Osteoblast (primary cell): ENCODE results near the gene IGFBP5. TPM values are rescaled to one million over a fixed set of nuclear protein-coding genes. Genes with fewer than 3 reads are reported as not detected.

Source experiments
- DNase-seq: peaks from one replicate; pipeline ENCODE4 v3.0.0; 2011; ENCODE audit warnings: low spot score, mixed read lengths; ENCODE audit not compliant: insufficient read length; ENCODE audit errors: missing footprints
- H2AFZ ChIP-seq: 2 replicates; pipeline ENCODE4 v1.6.0; 2011; ENCODE audit warnings: mild to moderate bottlenecking, low read length
- H3K27ac ChIP-seq: 2 replicates; pipeline ENCODE4 v1.5.1; 2011; ENCODE audit warnings: mild to moderate bottlenecking, low read depth, low read length, moderate library complexity
- H3K27me3 ChIP-seq: 2 replicates; pipeline ENCODE4 v1.6.0; 2012; ENCODE audit warnings: mild to moderate bottlenecking, control low read depth, inconsistent platforms, low read length, moderate library complexity; ENCODE audit not compliant: insufficient read depth
- H3K36me3 ChIP-seq: 2 replicates; pipeline ENCODE4 v1.5.1; 2011; ENCODE audit warnings: mild to moderate bottlenecking, low read length, control low read depth, moderate library complexity; ENCODE audit not compliant: insufficient read depth
- H3K4me1 ChIP-seq: 2 replicates; pipeline ENCODE4 v1.5.1; 2011; ENCODE audit warnings: mild to moderate bottlenecking, low read length, control low read depth, moderate library complexity; ENCODE audit not compliant: insufficient read depth
- H3K4me2 ChIP-seq: 2 replicates; pipeline ENCODE4 v1.6.0; 2011; ENCODE audit warnings: mild to moderate bottlenecking, low read length; ENCODE audit not compliant: insufficient read depth
- H3K4me3 ChIP-seq: fragments of 200-600 bp; sonication (generic); 3 replicates; pipeline ENCODE4 v1.5.1; 2012; ENCODE audit warnings: mild to moderate bottlenecking, low read length, inconsistent platforms; ENCODE audit not compliant: insufficient read depth
- H3K79me2 ChIP-seq: 2 replicates; pipeline ENCODE4 v1.6.0; 2012; ENCODE audit warnings: mild to moderate bottlenecking, low read length, control low read depth, inconsistent platforms; ENCODE audit not compliant: insufficient read depth
- H3K9me3 ChIP-seq: 2 replicates; pipeline ENCODE4 v1.5.1; 2011; ENCODE audit warnings: low read depth, low read length, control low read depth
- H4K20me1 ChIP-seq: 2 replicates; pipeline ENCODE4 v1.6.0; 2012; ENCODE audit warnings: mild to moderate bottlenecking, low read length, control low read depth; ENCODE audit not compliant: insufficient read depth
- CTCF ChIP-seq: IDR thresholded peaks from 2 replicates; pipeline ENCODE4 v1.5.1; 2011; ENCODE audit warnings: mild to moderate bottlenecking, low read depth, low read length, moderate library complexity; ENCODE audit errors: extremely low read depth
- total RNA-seq: library from RNA; depleted of rRNA; stranded (reverse); fragments of >200 nt; gene quantifications from 2 replicates; pipeline ENCODE4 v1.2.3, GENCODE V29; 2012

The IGFBP5 gene
- total RNA-seq, 1 donor = 12.3 TPM

GRCh38 chr2:216711348-216711747, 16.0 kb upstream of the IGFBP5 start:
- no peak for DNase-seq
- Histone ChIP-seq H2AFZ (no peak overlapping the region), H3K4me3 (no peak overlapping the region), H3K4me2 (no peak overlapping the region), H3K4me1 (peaks cover 18% of the 10 kb centered on the region), H3K27me3 (peaks cover 38% of the 10 kb centered on the region), H3K36me3 (no peaks in the 10 kb centered on the region), H3K27ac (no peak overlapping the region), H3K9me3 (no peaks in the 10 kb centered on the region), H3K79me2 (no peaks in the 10 kb centered on the region), H4K20me1 (no peaks in the 10 kb centered on the region)
- no peak for TF ChIP-seq CTCF

GRCh38 chr2:216710551-216711301, 15.4 kb upstream of the IGFBP5 start:
- no peak overlapping the region for H3K4me2 ChIP-seq
- H2AFZ ChIP-seq = no peak overlapping the region
- no peaks in the 10 kb centered on the region for H3K36me3 ChIP-seq
- H3K27ac ChIP-seq = no peak overlapping the region
- H3K79me2 ChIP-seq = no peaks in the 10 kb centered on the region
- DNase-seq = peak; percentile 80
- peaks cover 18% of the 10 kb centered on the region for H3K4me1 ChIP-seq
- H3K27me3 ChIP-seq = peaks cover 32% of the 10 kb centered on the region
- H3K4me3 ChIP-seq = no peak overlapping the region
- H4K20me1 ChIP-seq = no peaks in the 10 kb centered on the region
- no peaks in the 10 kb centered on the region for H3K9me3 ChIP-seq
- no peak for TF ChIP-seq CTCF

GRCh38 chr2:216702756-216703155, 7.4 kb upstream of the IGFBP5 start:
- H3K79me2 ChIP-seq = no peaks in the 10 kb centered on the region
- no peaks in the 10 kb centered on the region for H4K20me1 ChIP-seq
- H3K4me3 ChIP-seq = no peak overlapping the region
- H3K27me3 ChIP-seq = peaks cover 20% of the 10 kb centered on the region
- H3K4me1 ChIP-seq = peaks cover 6% of the 10 kb centered on the region
- no peaks in the 10 kb centered on the region for H3K9me3 ChIP-seq
- H3K27ac ChIP-seq = no peak overlapping the region
- no peak for DNase-seq
- H3K4me2 ChIP-seq = no peak overlapping the region
- H2AFZ ChIP-seq = no peak overlapping the region
- H3K36me3 ChIP-seq = no peaks in the 10 kb centered on the region
- TF ChIP-seq CTCF = no peak

- Histone ChIP-seq H2AFZ (no peak overlapping the region), H3K27ac (no peak overlapping the region), H4K20me1 (no peaks in the 10 kb centered on the region), H3K79me2 (no peaks in the 10 kb centered on the region), H3K27me3 (peaks cover 24% of the 10 kb centered on the region), H3K4me1 (peaks cover 6% of the 10 kb centered on the region), H3K4me2 (no peak overlapping the region), H3K36me3 (no peaks in the 10 kb centered on the region), H3K9me3 (no peaks in the 10 kb centered on the region), H3K4me3 (no peak overlapping the region)
- DNase-seq = no peak
- no peak for TF ChIP-seq CTCF
Measured at GRCh38 chr2:216701544-216701943, 6.2 kb upstream of the IGFBP5 start.
